Pancreas (tissue), 10 donors: ENCODE measurements around the gene VTN. TPM values are rescaled to one million over a fixed set of nuclear protein-coding genes. Genes with fewer than 3 reads are reported as not detected.

Source experiments
- ATAC-seq, 4 donors: fragments of 200-7000 bp; cut with Tn5 transposase; one replicate each; pipeline versions ENCODE4 v1.8.0 to v1.9.1; 2020; ENCODE audit warnings: mild to moderate bottlenecking in 4 of 4, moderate library complexity in 4 of 4
- DNase-seq, 6 donors: peaks; one replicate each; pipeline ENCODE4 v3.0.0-alpha.2; 2020
- FAIRE-seq: peaks from 2 replicates; lab custom pipeline; 2012; peaks lifted over from hg19 to GRCh38; lab: Jason Lieb, UNC
- H3K27ac ChIP-seq, 4 donors: fragments of 200-600 bp; sonication (generic); 1 replicate in 3 of 4; 2 replicates in 1 of 4; pipeline versions ENCODE4 v1.5.0 to v1.8.0; 2020
- H3K27me3 ChIP-seq, 4 donors: fragments of 200-600 bp; one replicate each; pipeline ENCODE4 v1.8.0; 2021
- H3K36me3 ChIP-seq, 3 donors: fragments of 200-600 bp; sonication (generic) in 1 of 3; one replicate each; pipeline versions ENCODE4 v1.5.0 to v1.8.0; 2020 to 2021
- H3K4me1 ChIP-seq, 3 donors: fragments of 200-600 bp; one replicate each; pipeline ENCODE4 v1.8.0; 2021
- H3K4me3 ChIP-seq, 4 donors: fragments of 200-600 bp; sonication (generic) in 2 of 4; one replicate each; pipeline versions ENCODE4 v1.5.0 to v1.8.0; 2020 to 2021
- H3K9me3 ChIP-seq, 4 donors: fragments of 200-600 bp; one replicate each; pipeline ENCODE4 v1.8.0; 2021
- CTCF ChIP-seq, 4 donors: fragments of 200-600 bp; sonication (generic) in 3 of 4; IDR thresholded peaks; one replicate each; pipeline versions ENCODE4 v1.5.0 to v1.8.0; 2021; ENCODE audit warnings: antibody characterized with exemption in 4 of 4
- WGBS, 2 donors: extraction: QIAGEN DNeasy Blood & Tissue Kit; methylation state at CpG; one replicate each; pipeline ENCODE4 v1.1.7; 2013; 5-methylcytosine and 5-hydroxymethylcytosine counted together
- intact Hi-C, 3 donors: fragments of 100-400 bp; cut with DNase I; formaldehyde crosslinking; loops; one replicate each; pipeline versions ENCODE4 v1.11.1 to v1.14.2; 2022
- polyA plus RNA-seq, 2 donors: library from polyadenylated mRNA; stranded (reverse); fragments of 200-250 nt; gene quantifications; one replicate each; pipeline ENCODE4 v1.2.3, GENCODE V29; 2013
- total RNA-seq, 6 donors: library from RNA; stranded (reverse); fragmentation: NEBNext Ultra II Directional in 4 of 6; extraction: Animal tissue kit (Norgen Biotek cat#: 25700) in 4 of 6; gene quantifications; one replicate each; pipeline versions ENCODE4 v1.2.1 to v1.2.4, GENCODE V29; 2021 to 2023
- donor health status: healthy with polysubstance abuse.
- donor health status: DM: no; HTN: no; CAD: no; lungs with moderate emphysema.
- donor health status: DM: no; HTN: no; CAD: no.
- donor health status: control.
- donor health status: control.
- donor health status: Bipolar disorder and iron deficiency.
- donor health status: DM: yes; HTN: yes; CAD: no.
- donor health status: DM: no; HTN: no; CAD: no.
- donor health status: DM: no; HTN: no; CAD: no.
- donor health status: DM: yes; HTN: yes; CAD: no.

VTN gene
- total and polyA plus RNA-seq, 8 donors = 5.2 to 21.6 (median 12.1) TPM

GRCh38 chr17:28364665-28365363 is 5.3 kb downstream of the VTN start, which contains the start of gene SEBOX:
TSS of gene SEBOX (minus strand) at chr17:28365199. CDS start at chr17:28365151, 48 bp downstream.
- H3K36me3 ChIP-seq = peaks cover 3 to 25% (median 12%) of the 10 kb centered on the region in 3 donors
- 90 to 95% methylated on average over 13 of the region's 13 CpGs for WGBS, 2 donors
- no peak for ATAC-seq
- no peak for TF ChIP-seq CTCF (IDR thresholded peaks at IDR 0.05)
- H3K9me3 ChIP-seq = no peaks in the 10 kb centered on the region
- H3K27me3 ChIP-seq = no peaks in the 10 kb centered on the region
- H3K4me1 ChIP-seq = peaks cover 0 to 4% (median 0%) of the 10 kb centered on the region in 3 donors
- intact Hi-C loops = no loop called here
- H3K4me3 ChIP-seq = no peak within 1 kb of the TSS
- no peak for FAIRE-seq
- no peak within 1 kb of the TSS for H3K27ac ChIP-seq
- peak in 1 of 6 donors; percentile 34 for DNase-seq

GRCh38 chr17:28363776-28364650 is 6.1 kb downstream of the VTN start:
- Histone ChIP-seq H3K4me1 (no peaks in the 10 kb centered on the region), H3K36me3 (peaks cover 3 to 33% (median 14%) of the 10 kb centered on the region in 3 donors), H3K4me3 (no peak overlapping the region), H3K27ac (no peak overlapping the region), H3K9me3 (no peaks in the 10 kb centered on the region), H3K27me3 (no peaks in the 10 kb centered on the region)
- intact Hi-C loops = no loop called here
- TF ChIP-seq CTCF (IDR thresholded peaks at IDR 0.05) = no peak
- no peak for FAIRE-seq
- ATAC-seq = no peak
- 87 to 92% methylated on average over 8 of the region's 8 CpGs for WGBS, 2 donors
- DNase-seq = peak in 1 of 6 donors; percentile 51

- no peak for ATAC-seq
- intact Hi-C loops = no loop called here
- Histone ChIP-seq H3K36me3 (peaks cover 3 to 34% (median 14%) of the 10 kb centered on the region in 3 donors), H3K9me3 (no peaks in the 10 kb centered on the region), H3K4me3 (no peak overlapping the region), H3K27me3 (no peaks in the 10 kb centered on the region), H3K27ac (no peak overlapping the region), H3K4me1 (peaks cover 0 to 5% (median 5%) of the 10 kb centered on the region in 3 donors)
- 81 to 87% methylated on average over 5 of the region's 5 CpGs for WGBS, 2 donors
- no peak for TF ChIP-seq CTCF (IDR thresholded peaks at IDR 0.05)
- FAIRE-seq = no peak
- DNase-seq = no peak
Observed at GRCh38 chr17:28363186-28363585, 6.9 kb downstream of the VTN start.

DNA sequence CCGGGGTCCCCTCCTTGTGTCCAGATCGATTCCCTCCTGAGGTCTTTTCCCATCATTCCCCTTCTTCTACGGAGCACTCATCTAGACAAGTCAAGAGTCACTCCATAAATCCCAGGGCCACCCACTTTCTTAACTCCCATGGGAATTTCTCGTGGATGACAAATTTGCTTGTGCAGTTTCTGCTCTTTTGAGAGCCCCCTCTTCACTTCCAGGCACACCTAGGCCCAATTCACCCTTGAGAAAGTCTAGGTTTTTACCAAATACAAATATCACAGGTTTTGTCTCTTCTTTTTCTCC is 12.3 kb downstream of the VTN start:
- H3K27me3 ChIP-seq = no peaks in the 10 kb centered on the region
- peaks cover 0 to 17% (median 16%) of the 10 kb centered on the region in 3 donors for H3K4me1 ChIP-seq
- H3K36me3 ChIP-seq = peaks cover 3 to 45% (median 18%) of the 10 kb centered on the region in 3 donors
- peak overlapping the region in 2 of 4 donors; percentile 81 to 92 for H3K27ac ChIP-seq
- FAIRE-seq = no peak
- no peak for TF ChIP-seq CTCF (IDR thresholded peaks at IDR 0.05)
- H3K4me3 ChIP-seq = peak overlapping the region; percentile 91 to 99 (median 96)
- H3K9me3 ChIP-seq = no peaks in the 10 kb centered on the region
- no peak for DNase-seq
- 2 to 8% methylated on average over 4 of the region's 4 CpGs for WGBS, 2 donors
- ATAC-seq = no peak
- intact Hi-C loops = no loop called here
